ENCODE data around the gene IFNA1.

IFNA1 gene

DNA sequence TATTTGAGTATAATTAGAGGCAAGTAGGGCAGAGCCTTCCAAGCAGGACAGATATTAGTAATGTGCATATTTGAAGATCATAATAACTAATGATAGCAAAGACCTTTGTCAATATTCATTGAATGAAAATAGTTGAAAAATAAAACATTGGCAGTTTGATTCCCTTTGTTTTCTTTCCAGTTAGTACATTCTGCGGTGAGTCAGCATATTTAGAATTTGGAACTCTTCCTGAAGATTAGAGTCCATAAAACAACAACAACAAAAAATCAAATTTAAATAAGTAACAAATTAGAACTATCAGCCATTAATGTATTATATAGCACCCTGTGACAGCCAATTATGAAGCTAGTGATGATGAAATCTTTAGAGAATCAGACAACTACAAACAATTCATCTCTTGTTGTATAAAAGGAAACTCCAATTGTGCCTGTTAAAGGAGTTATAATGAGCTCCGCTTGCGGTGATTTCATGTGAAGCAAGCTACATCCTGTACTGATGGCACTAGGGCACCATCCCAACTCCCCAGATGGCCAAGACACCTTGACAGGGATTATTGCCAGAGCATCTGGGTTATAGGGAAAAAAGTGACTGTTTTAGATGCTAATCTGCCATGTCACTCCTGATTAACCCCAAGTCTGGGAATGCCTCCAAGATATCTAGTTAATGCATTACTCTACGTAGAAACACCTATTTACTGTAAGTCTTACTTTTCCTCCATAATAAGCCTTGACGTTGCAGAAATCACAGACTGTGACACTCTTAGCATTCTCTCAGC is 24.6 kb upstream of the IFNA1 start:
- no peak overlapping the region for H2AFZ ChIP-seq (ENCODE audit: low read length)
- no peaks in the 10 kb centered on the region for H4K20me1 ChIP-seq (ENCODE audit: insufficient read depth, low read length)
- TF ChIP-seq EZH2phosphoT487 (IDR thresholded peaks at IDR 0.05; ENCODE audit: low read length) = no peak
- TF ChIP-seq EZH2 (optimal IDR thresholded peaks at IDR 0.05; ENCODE audit: low read depth, low read length) = no peak
- TF ChIP-seq, protein P1, sequence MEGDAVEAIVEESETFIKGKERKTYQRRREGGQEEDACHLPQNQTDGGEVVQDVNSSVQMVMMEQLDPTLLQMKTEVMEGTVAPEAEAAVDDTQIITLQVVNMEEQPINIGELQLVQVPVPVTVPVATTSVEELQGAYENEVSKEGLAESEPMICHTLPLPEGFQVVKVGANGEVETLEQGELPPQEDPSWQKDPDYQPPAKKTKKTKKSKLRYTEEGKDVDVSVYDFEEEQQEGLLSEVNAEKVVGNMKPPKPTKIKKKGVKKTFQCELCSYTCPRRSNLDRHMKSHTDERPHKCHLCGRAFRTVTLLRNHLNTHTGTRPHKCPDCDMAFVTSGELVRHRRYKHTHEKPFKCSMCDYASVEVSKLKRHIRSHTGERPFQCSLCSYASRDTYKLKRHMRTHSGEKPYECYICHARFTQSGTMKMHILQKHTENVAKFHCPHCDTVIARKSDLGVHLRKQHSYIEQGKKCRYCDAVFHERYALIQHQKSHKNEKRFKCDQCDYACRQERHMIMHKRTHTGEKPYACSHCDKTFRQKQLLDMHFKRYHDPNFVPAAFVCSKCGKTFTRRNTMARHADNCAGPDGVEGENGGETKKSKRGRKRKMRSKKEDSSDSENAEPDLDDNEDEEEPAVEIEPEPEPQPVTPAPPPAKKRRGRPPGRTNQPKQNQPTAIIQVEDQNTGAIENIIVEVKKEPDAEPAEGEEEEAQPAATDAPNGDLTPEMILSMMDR (IDR thresholded peaks at IDR 0.05; ENCODE audit: low read length) = no peak
- H3F3A ChIP-seq (ENCODE audit: insufficient read depth, low read length) = no peaks in the 10 kb centered on the region
- DNase-seq = no peak
- no peak overlapping the region for H3K4me2 ChIP-seq (ENCODE audit: low read depth, low read length)
- no peaks in the 10 kb centered on the region for H3K9me2 ChIP-seq (replicated peaks; ENCODE audit: insufficient read depth, low read length)
- H3K9me3 ChIP-seq (replicated peaks; ENCODE audit: insufficient read depth, low read length) = no peaks in the 10 kb centered on the region
- H3K27me3 ChIP-seq (replicated peaks; ENCODE audit: insufficient read depth, low read length) = no peaks in the 10 kb centered on the region
- H3K27ac ChIP-seq (ENCODE audit: low read length) = no peak overlapping the region
- H3K4me3 ChIP-seq (ENCODE audit: low read length) = no peak overlapping the region
- H3K4me1 ChIP-seq (ENCODE audit: low read length) = no peaks in the 10 kb centered on the region
- no peak overlapping the region for H3K9ac ChIP-seq (ENCODE audit: low read length)
- no peaks in the 10 kb centered on the region for H3K79me2 ChIP-seq (ENCODE audit: low read length)
- H3K36me3 ChIP-seq (replicated peaks; ENCODE audit: insufficient read depth, low read length) = no peaks in the 10 kb centered on the region

DNA sequence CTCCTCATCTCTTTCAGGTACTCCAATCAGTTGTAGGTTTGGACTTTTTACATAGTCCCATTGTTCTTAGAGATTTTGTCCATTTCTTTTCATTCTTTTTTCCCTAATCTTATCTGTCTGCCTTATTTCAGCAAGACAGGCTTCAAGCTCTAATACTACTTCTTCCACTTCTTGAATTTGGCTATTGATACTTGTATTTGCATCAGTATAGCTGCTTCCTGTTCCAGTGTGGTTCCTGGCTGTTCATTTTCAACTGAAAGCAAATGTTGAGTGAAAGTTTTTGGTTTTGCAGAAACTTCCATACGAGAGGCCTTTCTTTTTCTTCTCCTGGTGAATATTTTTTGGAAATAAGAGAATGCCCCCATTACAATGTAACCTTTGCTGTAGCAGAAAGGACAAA is 12.0 kb upstream of the IFNA1 start:
- no peaks in the 10 kb centered on the region for H3K27me3 ChIP-seq (replicated peaks; ENCODE audit: insufficient read depth, low read length)
- no peaks in the 10 kb centered on the region for H3K9me2 ChIP-seq (replicated peaks; ENCODE audit: insufficient read depth, low read length)
- H3K9ac ChIP-seq (ENCODE audit: low read length) = no peak overlapping the region
- no peaks in the 10 kb centered on the region for H3K79me2 ChIP-seq (ENCODE audit: low read length)
- no peaks in the 10 kb centered on the region for H4K20me1 ChIP-seq (ENCODE audit: insufficient read depth, low read length)
- H3K4me2 ChIP-seq (ENCODE audit: low read depth, low read length) = no peak overlapping the region
- no peaks in the 10 kb centered on the region for H3K36me3 ChIP-seq (replicated peaks; ENCODE audit: insufficient read depth, low read length)
- no peak overlapping the region for H2AFZ ChIP-seq (ENCODE audit: low read length)
- H3K27ac ChIP-seq (ENCODE audit: low read length) = no peak overlapping the region
- H3K4me3 ChIP-seq (ENCODE audit: low read length) = no peak overlapping the region
- no peak for DNase-seq
- H3K9me3 ChIP-seq (replicated peaks; ENCODE audit: insufficient read depth, low read length) = no peaks in the 10 kb centered on the region
- H3K4me1 ChIP-seq (ENCODE audit: low read length) = no peaks in the 10 kb centered on the region
- H3F3A ChIP-seq (ENCODE audit: insufficient read depth, low read length) = no peaks in the 10 kb centered on the region
- TF ChIP-seq EZH2phosphoT487 (IDR thresholded peaks at IDR 0.05; ENCODE audit: low read length) (no peak), EZH2 (optimal IDR thresholded peaks at IDR 0.05; ENCODE audit: low read depth, low read length) (no peak)
- TF ChIP-seq, protein P1 (IDR thresholded peaks at IDR 0.05; ENCODE audit: low read length) = no peak

DNA sequence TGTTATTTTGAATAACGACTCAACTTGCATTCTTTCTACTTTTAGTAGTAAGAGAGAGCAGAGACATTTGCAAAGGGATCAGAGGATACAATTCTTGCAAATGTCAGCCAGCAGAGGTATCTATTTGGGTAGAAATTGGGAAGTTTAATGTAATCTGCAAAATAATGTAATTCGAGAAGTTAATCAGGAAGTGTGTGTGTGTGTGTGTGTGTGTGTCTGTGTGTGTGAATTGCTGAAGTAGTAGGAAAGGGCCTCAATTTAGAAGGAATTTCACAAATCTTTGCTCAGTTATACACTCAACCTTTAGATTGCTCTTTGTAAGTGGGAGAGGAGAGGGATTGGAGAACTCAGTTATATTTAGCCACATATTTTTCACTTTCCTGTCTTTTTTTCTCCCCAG is 11.0 kb upstream of the IFNA1 start:
- H3K9me3 ChIP-seq (replicated peaks; ENCODE audit: insufficient read depth, low read length) = no peaks in the 10 kb centered on the region
- H3K4me3 ChIP-seq (ENCODE audit: low read length) = no peak overlapping the region
- H3K27me3 ChIP-seq (replicated peaks; ENCODE audit: insufficient read depth, low read length) = no peaks in the 10 kb centered on the region
- H3K9me2 ChIP-seq (replicated peaks; ENCODE audit: insufficient read depth, low read length) = no peaks in the 10 kb centered on the region
- H3K9ac ChIP-seq (ENCODE audit: low read length) = no peak overlapping the region
- DNase-seq = no peak
- TF ChIP-seq, protein P1 (IDR thresholded peaks at IDR 0.05; ENCODE audit: low read length) = no peak
- TF ChIP-seq EZH2 (optimal IDR thresholded peaks at IDR 0.05; ENCODE audit: low read depth, low read length) (no peak), EZH2phosphoT487 (IDR thresholded peaks at IDR 0.05; ENCODE audit: low read length) (no peak)
- no peak overlapping the region for H2AFZ ChIP-seq (ENCODE audit: low read length)
- no peaks in the 10 kb centered on the region for H3F3A ChIP-seq (ENCODE audit: insufficient read depth, low read length)
- no peaks in the 10 kb centered on the region for H3K36me3 ChIP-seq (replicated peaks; ENCODE audit: insufficient read depth, low read length)
- no peaks in the 10 kb centered on the region for H3K4me1 ChIP-seq (ENCODE audit: low read length)
- no peaks in the 10 kb centered on the region for H4K20me1 ChIP-seq (ENCODE audit: insufficient read depth, low read length)
- no peak overlapping the region for H3K27ac ChIP-seq (ENCODE audit: low read length)
- H3K4me2 ChIP-seq (ENCODE audit: low read depth, low read length) = no peak overlapping the region
- no peaks in the 10 kb centered on the region for H3K79me2 ChIP-seq (ENCODE audit: low read length)
